ENCODE measurements around the gene PSMB10. TPM values are rescaled to one million over a fixed set of nuclear protein-coding genes. Genes with fewer than 3 reads are reported as not detected.
A peak's percentile ranks its signal among the peaks of the same experiment; 100 is the strongest.

Gene PSMB10
- total RNA-seq, 1 donor from 2014 or later, result 55.8 TPM

- H3K9me3 ChIP-seq (replicated peaks), result no peaks in the 10 kb centered on the region
- intact Hi-C loops (cut with micrococcal nuclease), result no loop called here
- peaks cover 16% of the 10 kb centered on the region for H3K4me1 ChIP-seq
- TF ChIP-seq CTCF (IDR thresholded peaks at IDR 0.05; ENCODE audit: borderline replicate concordance), result no peak
- no peak overlapping the region for H3K27ac ChIP-seq (replicated peaks)
- no peak for DNase-seq
- no peak overlapping the region for H3K4me3 ChIP-seq
- H3K36me3 ChIP-seq, result peaks cover 35% of the 10 kb centered on the region
- H3K27me3 ChIP-seq (ENCODE audit: low read depth), result no peaks in the 10 kb centered on the region
Measured at GRCh38 chr16:67907397-67908180, 29.1 kb downstream of the PSMB10 start.

GRCh38 chr16:67902831-67903230, 33.8 kb downstream of the PSMB10 start:
- Histone ChIP-seq H3K36me3 (peaks cover 4% of the 10 kb centered on the region), H3K9me3 (replicated peaks) (no peaks in the 10 kb centered on the region), H3K4me1 (peaks cover 27% of the 10 kb centered on the region), H3K27ac (replicated peaks) (no peak overlapping the region), H3K4me3 (no peak overlapping the region), H3K27me3 (ENCODE audit: low read depth) (no peaks in the 10 kb centered on the region)
- intact Hi-C loops (cut with micrococcal nuclease), result no loop called here
- no peak for TF ChIP-seq CTCF (IDR thresholded peaks at IDR 0.05; ENCODE audit: borderline replicate concordance)
- DNase-seq, result no peak

GRCh38 chr16:67901734-67902133, 34.9 kb downstream of the PSMB10 start:
- TF ChIP-seq CTCF (IDR thresholded peaks at IDR 0.05; ENCODE audit: borderline replicate concordance), result no peak
- Histone ChIP-seq H3K9me3 (replicated peaks) (no peaks in the 10 kb centered on the region), H3K36me3 (peaks cover 4% of the 10 kb centered on the region), H3K4me3 (no peak overlapping the region), H3K27ac (replicated peaks) (no peak overlapping the region), H3K4me1 (peaks cover 38% of the 10 kb centered on the region), H3K27me3 (ENCODE audit: low read depth) (no peaks in the 10 kb centered on the region)
- DNase-seq, result no peak
- intact Hi-C loops (cut with micrococcal nuclease), result no loop called here

- Histone ChIP-seq H3K4me3 (no peak overlapping the region), H3K36me3 (no peaks in the 10 kb centered on the region), H3K9me3 (replicated peaks) (no peaks in the 10 kb centered on the region), H3K4me1 (peaks cover 74% of the 10 kb centered on the region), H3K27ac (replicated peaks) (peak overlapping the region; percentile 70), H3K27me3 (ENCODE audit: low read depth) (no peaks in the 10 kb centered on the region)
- DNase-seq, result no peak
- no peak for TF ChIP-seq CTCF (IDR thresholded peaks at IDR 0.05; ENCODE audit: borderline replicate concordance)
- intact Hi-C loops (cut with micrococcal nuclease), result no loop called here
Measured at GRCh38 chr16:67897231-67897630, 39.4 kb downstream of the PSMB10 start.

GRCh38 chr16:67893743-67894399, 42.8 kb downstream of the PSMB10 start:
- Histone ChIP-seq H3K9me3 (replicated peaks) (no peaks in the 10 kb centered on the region), H3K4me1 (peaks cover 62% of the 10 kb centered on the region), H3K27ac (replicated peaks) (peak overlapping the region; percentile 96), H3K36me3 (no peaks in the 10 kb centered on the region), H3K27me3 (ENCODE audit: low read depth) (no peaks in the 10 kb centered on the region), H3K4me3 (peak overlapping the region; percentile 88)
- no peak for DNase-seq
- no peak for TF ChIP-seq CTCF (IDR thresholded peaks at IDR 0.05; ENCODE audit: borderline replicate concordance)
- intact Hi-C loops (cut with micrococcal nuclease), result no loop called here

Data from left ventricle myocardium inferior (tissue), 1 donor.